HEK293 (cell line): ENCODE measurements around the gene C3orf62.

Source experiments
- CTCF ChIP-seq: fragments of 450-650 bp; formaldehyde crosslinking; IDR thresholded peaks from 2 replicates; pipeline ENCODE4 v1.5.1; 2016; ENCODE audit warnings: missing biosample characterization, missing genetic modification characterization
- HOXD13 ChIP-seq: sonication (generic); formaldehyde crosslinking; IDR thresholded peaks from 2 replicates; pipeline ENCODE4 v1.8.0; 2022; ENCODE audit warnings: missing genetic modification reagents, borderline replicate concordance
- REST ChIP-seq: fragments of 450-650 bp; formaldehyde crosslinking; IDR thresholded peaks from 2 replicates; pipeline ENCODE4 v1.5.1; 2016; ENCODE audit warnings: missing biosample characterization, missing genetic modification characterization
- SCRT2 ChIP-seq: fragments of 450-650 bp; formaldehyde crosslinking; IDR thresholded peaks from 2 replicates; pipeline ENCODE4 v1.5.1; 2016; ENCODE audit warnings: missing biosample characterization, missing genetic modification characterization
- SETDB1 ChIP-seq: IDR thresholded peaks from one replicate; pipeline ENCODE4 v1.6.1; 2017; ENCODE audit warnings: mild to moderate bottlenecking, low read length, moderate library complexity, mixed read lengths; ENCODE audit not compliant: insufficient read length
- SP2 ChIP-seq: fragments of 450-650 bp; formaldehyde crosslinking; IDR thresholded peaks from 2 replicates; pipeline ENCODE4 v1.5.1; 2016; ENCODE audit warnings: missing biosample characterization, missing genetic modification characterization
- ZBTB48 ChIP-seq: fragments of 450-650 bp; formaldehyde crosslinking; IDR thresholded peaks from 2 replicates; pipeline ENCODE4 v1.5.1; 2016; ENCODE audit warnings: missing biosample characterization, missing genetic modification characterization
- ZIC2 ChIP-seq: fragments of 450-650 bp; formaldehyde crosslinking; IDR thresholded peaks from 2 replicates; pipeline ENCODE4 v1.5.1; 2016; ENCODE audit warnings: missing biosample characterization, missing genetic modification characterization
- ZNF324 ChIP-seq: fragments of 450-650 bp; formaldehyde crosslinking; IDR thresholded peaks from 2 replicates; pipeline ENCODE4 v1.5.1; 2016; ENCODE audit warnings: missing biosample characterization, missing genetic modification characterization
- ZNF513 ChIP-seq: fragments of 450-650 bp; IDR thresholded peaks from 2 replicates; pipeline ENCODE4 v1.5.1; 2018; ENCODE audit warnings: missing biosample characterization, missing genetic modification characterization
- ZNF560 ChIP-seq: fragments of 450-650 bp; formaldehyde crosslinking; IDR thresholded peaks from 2 replicates; pipeline ENCODE4 v1.5.1; 2017; ENCODE audit warnings: missing biosample characterization, missing genetic modification characterization, borderline replicate concordance

- TF ChIP-seq ZIC2 (no peak), REST (no peak), CTCF (tag by site-specific recombination) (no peak), ZBTB48 (tag by site-specific recombination) (no peak), ZNF513 (tag by site-specific recombination) (no peak), SETDB1 (no peak), ZNF560 (tag by site-specific recombination) (no peak), SCRT2 (no peak), SP2 (no peak), ZNF324 (no peak), HOXD13 (no peak)
Measured at GRCh38 chr3:49300595-49300994, 23.6 kb upstream of the C3orf62 start.
